ENCODE results near the gene DCLK1. TPM values are rescaled to one million over a fixed set of nuclear protein-coding genes. Genes with fewer than 3 reads are reported as not detected.

Gene DCLK1
- total RNA-seq, 5 donors from 2014 or later (not counting 1 experiment from before 2014, with no cell fraction given) = 0.03 to 0.09 TPM; not detected in 3

GRCh38 chr13:36163286-36163685 is 32.1 kb upstream of the DCLK1 start:
- Mint-ChIP-seq H3K4me1 (no peaks in the 10 kb centered on the region), H3K9me3 (peaks cover 0 to 12% (median 8%) of the 10 kb centered on the region in 3 donors), H3K4me3 (no peak overlapping the region), H3K36me3 (no peaks in the 10 kb centered on the region), H3K27ac (no peak overlapping the region), H3K27me3 (no peaks in the 10 kb centered on the region)
- DNase-seq = no peak
- WGBS (ENCODE audit: insufficient coverage) = 98% methylated on average over 4 of the region's 6 CpGs
- Histone ChIP-seq H3K9me3 (no peaks in the 10 kb centered on the region), H3K27me3 (replicated peaks in 1 of 2; ENCODE audit: control insufficient read depth in 2 of 2, extremely low read depth in 1 of 2, insufficient read depth in 2 of 2, low read length in 1 of 2) (no peaks in the 10 kb centered on the region), H3K36me3 (ENCODE audit: control insufficient read depth in 2 of 2, extremely low read depth in 1 of 2, insufficient read depth in 1 of 2, low read length in 1 of 2) (no peaks in the 10 kb centered on the region), H3K4me3 (ENCODE audit: control insufficient read depth in 1 of 2, extremely low read depth in 1 of 2, low read length in 1 of 2) (no peak overlapping the region), H3K27ac (ENCODE audit: low read length) (no peak overlapping the region), H3K4me1 (ENCODE audit: control insufficient read depth in 1 of 2, extremely low read depth in 1 of 2, insufficient read depth in 2 of 2, low read length in 2 of 2) (no peaks in the 10 kb centered on the region)
- CTCF ChIA-PET = no interaction called here
- POLR2A ChIA-PET = no interaction called here
- ATAC-seq (replicated peaks in 1 of 4) = no peak

DNA sequence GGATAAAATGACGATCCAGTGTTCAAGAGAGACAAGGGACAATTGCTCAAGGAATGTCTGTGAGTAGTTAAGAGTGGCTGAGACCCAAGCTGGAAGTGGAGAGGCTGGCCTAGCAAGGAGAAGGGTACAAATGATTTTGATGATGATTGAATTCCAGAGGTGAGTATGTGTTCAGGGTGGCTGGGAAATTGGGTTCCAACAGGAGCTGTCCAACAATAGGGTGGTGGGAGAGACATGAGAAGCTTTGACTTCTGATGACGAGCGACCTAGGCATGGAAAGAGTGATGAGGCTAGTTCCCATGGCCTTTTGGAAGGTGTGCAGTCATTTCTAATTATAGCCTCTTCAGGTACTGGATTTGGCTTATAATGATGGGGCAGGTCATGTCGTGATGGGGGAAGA is 29.1 kb upstream of the DCLK1 start:
- H3K27ac Mint-ChIP-seq = no peak overlapping the region
- H3K36me3 Mint-ChIP-seq = no peaks in the 10 kb centered on the region
- no peaks in the 10 kb centered on the region for H3K9me3 ChIP-seq
- no peak overlapping the region for H3K4me3 ChIP-seq (ENCODE audit: control insufficient read depth in 1 of 2, extremely low read depth in 1 of 2, low read length in 1 of 2)
- H3K4me1 ChIP-seq (ENCODE audit: control insufficient read depth in 1 of 2, extremely low read depth in 1 of 2, insufficient read depth in 2 of 2, low read length in 2 of 2) = no peaks in the 10 kb centered on the region
- no peak overlapping the region for H3K4me3 Mint-ChIP-seq
- ATAC-seq (replicated peaks in 1 of 4) (no peak), DNase-seq (no peak)
- no peaks in the 10 kb centered on the region for H3K27me3 ChIP-seq (replicated peaks in 1 of 2; ENCODE audit: control insufficient read depth in 2 of 2, extremely low read depth in 1 of 2, insufficient read depth in 2 of 2, low read length in 1 of 2)
- 81% methylated on average over 4 of the region's 4 CpGs for WGBS (ENCODE audit: insufficient coverage)
- POLR2A ChIA-PET = interaction anchor here in 1 of 2 donors (0.6 kb wide), 1 partner anchor 49 kb away, joined by 5 read pairs; no protein-coding TSS in a partner anchor
- peaks cover 3 to 12% (median 8%) of the 10 kb centered on the region in 3 donors for H3K9me3 Mint-ChIP-seq
- no peaks in the 10 kb centered on the region for H3K4me1 Mint-ChIP-seq
- H3K27ac ChIP-seq (ENCODE audit: low read length) = no peak overlapping the region
- CTCF ChIA-PET = no interaction called here
- peaks cover 0 to 3% of the 10 kb centered on the region in 2 donors for H3K27me3 Mint-ChIP-seq
- H3K36me3 ChIP-seq (ENCODE audit: control insufficient read depth in 2 of 2, extremely low read depth in 1 of 2, insufficient read depth in 1 of 2, low read length in 1 of 2) = no peaks in the 10 kb centered on the region

DNA sequence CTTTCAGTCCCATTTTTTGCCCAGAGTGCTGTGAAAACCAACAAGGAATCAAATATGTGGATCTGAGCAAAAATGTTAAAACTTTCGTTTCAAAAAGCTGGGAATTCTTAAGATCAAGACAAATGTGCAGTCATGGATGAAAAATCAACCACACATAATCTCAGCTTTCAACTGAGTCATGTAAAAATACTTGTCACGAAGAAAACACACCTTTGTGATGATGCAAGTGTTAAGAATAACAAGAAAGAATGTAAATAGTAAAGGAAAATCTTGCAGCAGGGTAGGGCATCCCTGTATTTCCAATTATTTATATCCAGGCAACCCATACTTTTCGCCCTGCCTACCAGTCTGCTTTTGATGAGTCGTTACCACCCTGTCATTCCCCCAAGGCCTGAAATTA is 27.4 kb upstream of the DCLK1 start:
- H3K9me3 ChIP-seq = no peaks in the 10 kb centered on the region
- H3K4me3 ChIP-seq (ENCODE audit: control insufficient read depth in 1 of 2, extremely low read depth in 1 of 2, low read length in 1 of 2) = no peak overlapping the region
- Mint-ChIP-seq H3K36me3 (no peaks in the 10 kb centered on the region), H3K27ac (no peak overlapping the region), H3K9me3 (peaks cover 3 to 12% (median 8%) of the 10 kb centered on the region in 3 donors), H3K4me3 (no peak overlapping the region), H3K27me3 (peaks cover 4 to 5% of the 10 kb centered on the region in 2 donors), H3K4me1 (no peaks in the 10 kb centered on the region)
- H3K27me3 ChIP-seq (replicated peaks in 1 of 2; ENCODE audit: control insufficient read depth in 2 of 2, extremely low read depth in 1 of 2, insufficient read depth in 2 of 2, low read length in 1 of 2) = peaks cover 0 to 9% of the 10 kb centered on the region in 2 experiments
- H3K4me1 ChIP-seq (ENCODE audit: control insufficient read depth in 1 of 2, extremely low read depth in 1 of 2, insufficient read depth in 2 of 2, low read length in 2 of 2) = no peaks in the 10 kb centered on the region
- ATAC-seq (replicated peaks in 1 of 4) = no peak
- H3K36me3 ChIP-seq (ENCODE audit: control insufficient read depth in 2 of 2, extremely low read depth in 1 of 2, insufficient read depth in 1 of 2, low read length in 1 of 2) = no peaks in the 10 kb centered on the region
- CTCF ChIA-PET = no interaction called here
- DNase-seq = no peak
- no CpG with 5 or more reads among the region's 4 CpGs for WGBS (ENCODE audit: insufficient coverage)
- no peak overlapping the region for H3K27ac ChIP-seq (ENCODE audit: low read length)
- POLR2A ChIA-PET = interaction anchor here in 1 of 2 donors (0.6 kb wide), 1 partner anchor 9 kb away, joined by 3 read pairs; no protein-coding TSS in a partner anchor

DNA sequence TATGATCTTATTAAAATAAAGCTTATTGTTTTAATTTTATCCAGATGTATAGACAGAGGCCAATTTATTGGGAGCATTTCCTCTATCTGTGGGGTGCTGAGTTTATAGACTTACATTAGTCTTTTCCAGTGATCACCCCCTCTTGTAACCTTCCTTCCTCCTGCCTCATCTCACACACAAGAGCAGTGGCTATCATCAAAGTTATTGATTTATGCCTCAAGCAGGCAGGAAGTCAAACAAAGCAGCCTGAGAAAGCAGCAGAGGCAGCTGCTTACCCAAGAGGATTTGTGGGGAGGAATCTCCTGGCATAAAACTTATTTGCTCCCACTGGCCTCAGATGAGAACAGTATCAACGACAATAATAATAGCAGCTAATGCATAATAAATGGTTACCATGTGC is 26.3 kb upstream of the DCLK1 start:
- ChIA-PET CTCF (no interaction called here), POLR2A (interaction anchor here in 1 of 2 donors (0.6 kb wide), 1 partner anchor 84 kb away, joined by 3 read pairs; no protein-coding TSS in a partner anchor)
- H3K27me3 Mint-ChIP-seq = peaks cover 5 to 7% of the 10 kb centered on the region in 2 donors
- Histone ChIP-seq H3K36me3 (ENCODE audit: control insufficient read depth in 2 of 2, extremely low read depth in 1 of 2, insufficient read depth in 1 of 2, low read length in 1 of 2) (no peaks in the 10 kb centered on the region), H3K27me3 (replicated peaks in 1 of 2; ENCODE audit: control insufficient read depth in 2 of 2, extremely low read depth in 1 of 2, insufficient read depth in 2 of 2, low read length in 1 of 2) (peaks cover 0 to 9% of the 10 kb centered on the region in 2 experiments), H3K4me3 (ENCODE audit: control insufficient read depth in 1 of 2, extremely low read depth in 1 of 2, low read length in 1 of 2) (no peak overlapping the region), H3K27ac (ENCODE audit: low read length) (no peak overlapping the region), H3K9me3 (no peaks in the 10 kb centered on the region), H3K4me1 (ENCODE audit: control insufficient read depth in 1 of 2, extremely low read depth in 1 of 2, insufficient read depth in 2 of 2, low read length in 2 of 2) (no peaks in the 10 kb centered on the region)
- H3K27ac Mint-ChIP-seq = no peak overlapping the region
- WGBS (ENCODE audit: insufficient coverage) = no CpG with 5 or more reads among the region's 1 CpG
- no peaks in the 10 kb centered on the region for H3K4me1 Mint-ChIP-seq
- no peak overlapping the region for H3K4me3 Mint-ChIP-seq
- H3K9me3 Mint-ChIP-seq = peaks cover 3 to 9% (median 8%) of the 10 kb centered on the region in 3 donors
- no peak for DNase-seq
- H3K36me3 Mint-ChIP-seq = no peaks in the 10 kb centered on the region
- ATAC-seq (replicated peaks in 1 of 4) = no peak

- no peak overlapping the region for H3K27ac ChIP-seq (ENCODE audit: low read length)
- no peaks in the 10 kb centered on the region for H3K4me1 ChIP-seq (ENCODE audit: control insufficient read depth in 1 of 2, extremely low read depth in 1 of 2, insufficient read depth in 2 of 2, low read length in 2 of 2)
- POLR2A ChIA-PET = no interaction called here
- H3K4me3 ChIP-seq (ENCODE audit: control insufficient read depth in 1 of 2, extremely low read depth in 1 of 2, low read length in 1 of 2) = no peak overlapping the region
- H3K27me3 ChIP-seq (replicated peaks in 1 of 2; ENCODE audit: control insufficient read depth in 2 of 2, extremely low read depth in 1 of 2, insufficient read depth in 2 of 2, low read length in 1 of 2) = peaks cover 0 to 9% of the 10 kb centered on the region in 2 experiments
- Mint-ChIP-seq H3K4me3 (no peak overlapping the region), H3K27ac (no peak overlapping the region), H3K9me3 (peaks cover 0 to 11% (median 7%) of the 10 kb centered on the region in 3 donors), H3K4me1 (no peaks in the 10 kb centered on the region), H3K36me3 (no peaks in the 10 kb centered on the region), H3K27me3 (peaks cover 5 to 7% of the 10 kb centered on the region in 2 donors)
- WGBS (ENCODE audit: insufficient coverage) = 14% methylated on average over 29 of the region's 35 CpGs
- H3K9me3 ChIP-seq = no peaks in the 10 kb centered on the region
- DNase-seq = no peak
- CTCF ChIA-PET = no interaction called here
- no peak for ATAC-seq (replicated peaks in 1 of 4)
- no peaks in the 10 kb centered on the region for H3K36me3 ChIP-seq (ENCODE audit: control insufficient read depth in 2 of 2, extremely low read depth in 1 of 2, insufficient read depth in 1 of 2, low read length in 1 of 2)
Measured at GRCh38 chr13:36154567-36155291, 23.5 kb upstream of the DCLK1 start.

DNA sequence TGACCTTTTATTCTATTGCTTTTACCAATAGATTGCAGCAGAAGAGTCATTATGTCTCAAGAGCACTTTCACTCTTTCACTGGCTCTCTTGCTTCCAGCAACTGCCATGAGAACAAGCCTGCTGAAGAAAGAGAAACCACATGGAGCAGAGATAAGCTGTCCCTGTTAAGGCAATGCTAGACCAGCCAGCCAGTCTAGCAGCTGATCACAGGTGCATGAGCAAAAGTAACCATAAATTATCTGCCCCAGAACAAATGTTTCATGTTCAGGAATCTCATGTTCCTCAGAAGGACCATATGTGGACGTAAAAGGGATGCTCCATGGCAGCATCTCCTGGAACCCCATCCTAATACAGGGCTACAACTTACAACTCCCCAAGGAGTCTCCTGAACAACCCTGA is 20.4 kb upstream of the DCLK1 start:
- Mint-ChIP-seq H3K4me3 (no peak overlapping the region), H3K27ac (no peak overlapping the region), H3K27me3 (peaks cover 5 to 7% of the 10 kb centered on the region in 2 donors), H3K9me3 (peaks cover 0 to 14% (median 9%) of the 10 kb centered on the region in 3 donors), H3K4me1 (no peaks in the 10 kb centered on the region), H3K36me3 (no peaks in the 10 kb centered on the region)
- H3K27ac ChIP-seq (ENCODE audit: low read length) = no peak overlapping the region
- ATAC-seq (replicated peaks in 1 of 4) = no peak
- no peak overlapping the region for H3K4me3 ChIP-seq (ENCODE audit: control insufficient read depth in 1 of 2, extremely low read depth in 1 of 2, low read length in 1 of 2)
- no CpG with 5 or more reads among the region's 1 CpG for WGBS (ENCODE audit: insufficient coverage)
- no peaks in the 10 kb centered on the region for H3K9me3 ChIP-seq
- peaks cover 0 to 9% of the 10 kb centered on the region in 2 experiments for H3K27me3 ChIP-seq (replicated peaks in 1 of 2; ENCODE audit: control insufficient read depth in 2 of 2, extremely low read depth in 1 of 2, insufficient read depth in 2 of 2, low read length in 1 of 2)
- no peaks in the 10 kb centered on the region for H3K4me1 ChIP-seq (ENCODE audit: control insufficient read depth in 1 of 2, extremely low read depth in 1 of 2, insufficient read depth in 2 of 2, low read length in 2 of 2)
- no peaks in the 10 kb centered on the region for H3K36me3 ChIP-seq (ENCODE audit: control insufficient read depth in 2 of 2, extremely low read depth in 1 of 2, insufficient read depth in 1 of 2, low read length in 1 of 2)
- DNase-seq = no peak
- CTCF ChIA-PET = interaction anchor here in 1 of 2 donors (0.9 kb wide), 1 partner anchor 493 kb away, joined by 7 read pairs; no protein-coding TSS in a partner anchor
- POLR2A ChIA-PET = no interaction called here
